DND-41 (cell line): Measurements from ENCODE around the gene NUDT8.

Experiments used
- EZH2 ChIP-seq: IDR thresholded peaks from 3 replicates; pipeline ENCODE4 v1.6.1; 2012; ENCODE audit warnings: borderline replicate concordance, low read depth, mild to moderate bottlenecking, moderate library complexity, low read length, inconsistent platforms; ENCODE audit not compliant: severe bottlenecking
- TF ChIP-seq, protein P1 (sequence below): IDR thresholded peaks from 2 replicates; pipeline ENCODE4 v1.5.1; 2012; ENCODE audit warnings: borderline replicate concordance, low read length, moderate library complexity, mild to moderate bottlenecking; ENCODE audit not compliant: poor library complexity, severe bottlenecking; ENCODE audit errors: extremely low read depth

- TF ChIP-seq, protein P1, sequence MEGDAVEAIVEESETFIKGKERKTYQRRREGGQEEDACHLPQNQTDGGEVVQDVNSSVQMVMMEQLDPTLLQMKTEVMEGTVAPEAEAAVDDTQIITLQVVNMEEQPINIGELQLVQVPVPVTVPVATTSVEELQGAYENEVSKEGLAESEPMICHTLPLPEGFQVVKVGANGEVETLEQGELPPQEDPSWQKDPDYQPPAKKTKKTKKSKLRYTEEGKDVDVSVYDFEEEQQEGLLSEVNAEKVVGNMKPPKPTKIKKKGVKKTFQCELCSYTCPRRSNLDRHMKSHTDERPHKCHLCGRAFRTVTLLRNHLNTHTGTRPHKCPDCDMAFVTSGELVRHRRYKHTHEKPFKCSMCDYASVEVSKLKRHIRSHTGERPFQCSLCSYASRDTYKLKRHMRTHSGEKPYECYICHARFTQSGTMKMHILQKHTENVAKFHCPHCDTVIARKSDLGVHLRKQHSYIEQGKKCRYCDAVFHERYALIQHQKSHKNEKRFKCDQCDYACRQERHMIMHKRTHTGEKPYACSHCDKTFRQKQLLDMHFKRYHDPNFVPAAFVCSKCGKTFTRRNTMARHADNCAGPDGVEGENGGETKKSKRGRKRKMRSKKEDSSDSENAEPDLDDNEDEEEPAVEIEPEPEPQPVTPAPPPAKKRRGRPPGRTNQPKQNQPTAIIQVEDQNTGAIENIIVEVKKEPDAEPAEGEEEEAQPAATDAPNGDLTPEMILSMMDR, result no peak
- TF ChIP-seq EZH2, result no peak
Observed at GRCh38 chr11:67644472-67645418, 15.0 kb upstream of the NUDT8 start.
